HG02852 (cell line): ENCODE data around the gene EXD2.
"Not testable (repeated sequence)": the region's sequence is repeated elsewhere in the genome, so short reads cannot be mapped to it uniquely, and the experiment has no call there.

Experiments used
- ATAC-seq: cut with Tn5 transposase; IDR thresholded peaks from one replicate; pipeline ENCODE4 v1.9.1; 2021; ENCODE audit warnings: mild to moderate bottlenecking, moderate library complexity; ENCODE audit not compliant: unreplicated experiment

Gene EXD2

DNA sequence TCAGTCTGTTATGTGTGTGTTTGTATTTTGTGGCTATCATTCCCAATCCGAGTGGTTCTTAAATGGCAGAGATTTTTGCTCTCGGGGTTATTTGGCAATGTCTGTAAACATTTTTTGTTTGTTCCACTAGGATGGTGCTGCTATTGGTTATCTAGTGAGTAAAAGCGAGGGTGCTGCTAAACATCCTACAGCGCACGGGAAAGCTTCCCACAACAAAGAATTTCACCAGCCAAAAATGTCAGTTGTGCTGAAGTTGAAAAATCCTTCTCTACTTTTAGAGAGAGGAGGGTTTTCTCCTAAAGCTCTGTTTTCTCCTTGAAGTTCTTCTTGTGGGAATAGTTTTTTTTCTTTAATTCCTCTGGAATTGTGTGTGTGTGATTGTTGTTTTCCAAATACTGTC is 2.4 kb downstream of the EXD2 start:
- ATAC-seq: no peak

DNA sequence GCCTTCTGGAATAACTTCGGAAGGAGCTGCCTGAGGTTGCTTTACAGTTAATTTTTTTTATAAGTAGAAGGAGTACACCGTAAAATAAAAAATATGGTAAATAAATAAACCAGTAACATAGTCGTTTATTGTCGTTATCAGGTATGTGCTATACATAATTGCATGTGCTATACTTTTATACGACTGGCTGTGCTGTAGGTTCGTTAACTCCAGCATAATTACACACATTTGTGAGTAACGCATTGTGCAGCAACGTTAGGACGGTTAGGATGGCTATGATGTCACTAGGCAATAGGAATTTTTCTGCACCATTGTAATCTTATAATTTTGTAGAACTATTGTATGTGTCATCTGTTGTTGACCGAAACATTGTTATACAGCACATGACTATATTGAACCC is 8.5 kb downstream of the EXD2 start:
- no peak for ATAC-seq

DNA sequence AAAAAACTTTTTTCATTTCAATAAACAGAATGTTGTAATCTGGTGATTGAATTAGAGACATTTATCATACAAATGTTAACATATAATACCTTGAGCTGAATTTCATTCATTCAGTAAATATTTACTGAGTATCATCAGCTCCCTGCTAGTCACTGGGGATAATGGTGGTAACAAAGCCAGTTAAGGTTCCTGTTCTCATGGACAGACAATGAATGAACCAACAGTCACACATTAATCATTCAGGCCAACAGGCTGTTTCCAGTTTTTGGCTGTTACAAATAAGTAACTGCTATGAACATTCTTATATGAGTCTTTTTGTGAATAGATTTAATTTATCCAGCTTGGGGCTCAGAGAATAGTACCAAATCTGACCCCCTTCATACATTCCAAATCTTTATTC is 13.5 kb downstream of the EXD2 start:
- ATAC-seq: no peak

DNA sequence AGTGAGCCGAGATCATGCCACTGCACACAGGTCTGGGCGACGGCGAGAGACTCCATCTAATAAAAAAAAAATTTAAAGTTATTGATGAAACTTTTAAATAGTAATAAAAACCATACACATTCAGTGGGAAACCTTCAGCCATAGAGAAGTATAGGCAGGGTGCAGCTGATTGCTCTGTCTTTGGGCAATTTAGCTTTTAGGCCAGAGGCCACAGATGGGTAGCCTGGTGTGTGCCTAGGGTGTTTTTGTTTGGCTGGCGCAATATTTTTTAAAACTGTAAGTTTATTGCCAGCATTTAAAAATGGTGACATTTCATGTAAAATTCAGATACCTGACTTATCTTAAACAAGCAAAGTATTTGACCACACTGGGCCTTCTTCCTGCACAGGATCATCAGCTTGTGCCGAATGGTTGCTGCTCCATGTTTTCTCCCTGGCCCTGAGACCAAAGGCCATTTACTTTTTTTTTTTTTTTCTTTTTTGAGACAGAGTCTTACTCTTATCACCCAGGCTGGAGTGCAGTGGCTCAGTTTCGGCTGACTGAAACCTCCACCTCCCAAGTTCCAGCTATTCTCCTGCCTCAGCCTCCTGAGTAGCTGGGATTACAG is 16.2 kb downstream of the EXD2 start:
- ATAC-seq: no peak

DNA sequence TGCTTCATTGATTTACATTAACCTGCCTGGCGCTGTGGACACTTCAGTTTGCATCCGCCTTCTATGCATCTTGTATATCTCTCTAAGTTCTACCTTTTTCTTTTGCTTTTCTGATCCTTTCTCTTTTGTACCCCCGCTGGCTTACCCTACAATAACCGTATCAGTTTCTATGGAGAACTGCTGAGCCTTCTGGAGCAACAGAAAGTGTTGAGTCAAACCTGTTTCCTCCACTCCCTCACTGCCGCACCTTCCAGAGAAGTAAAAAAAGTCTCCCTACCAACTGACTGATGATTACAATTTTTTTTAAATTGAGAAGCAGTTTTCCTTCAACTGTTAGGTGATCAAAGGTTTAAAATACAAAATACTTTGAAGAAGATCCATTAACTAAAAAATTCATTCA is 17.4 kb downstream of the EXD2 start:
- no peak for ATAC-seq

DNA sequence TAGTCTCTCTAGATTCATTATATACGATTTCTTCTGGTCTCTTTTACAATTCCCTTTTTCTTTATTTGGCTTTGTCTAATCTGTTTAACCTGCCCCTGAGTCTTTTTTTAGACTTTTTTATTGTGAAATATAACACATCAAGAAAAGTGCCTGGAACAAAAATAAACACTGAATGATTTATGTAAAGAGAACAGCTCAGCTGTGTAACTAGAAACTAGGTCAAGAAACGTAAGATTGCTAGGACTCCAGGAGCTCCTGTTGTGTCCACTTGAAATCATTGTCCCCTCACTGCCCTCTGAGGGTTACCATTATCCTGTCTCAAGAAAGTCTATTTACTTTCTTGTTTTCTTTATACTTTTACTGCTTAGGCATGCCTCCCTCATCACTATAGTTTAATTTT is 23.1 kb downstream of the EXD2 start:
- ATAC-seq: no peak

- not testable (repeated sequence) for ATAC-seq
Observed at GRCh38 chr14:69217663-69218062, 26.4 kb downstream of the EXD2 start.

- ATAC-seq: no peak
Observed at GRCh38 chr14:69224946-69225345, 33.6 kb downstream of the EXD2 start.

- ATAC-seq: no peak
Observed at GRCh38 chr14:69226178-69226577, 34.9 kb downstream of the EXD2 start.

DNA sequence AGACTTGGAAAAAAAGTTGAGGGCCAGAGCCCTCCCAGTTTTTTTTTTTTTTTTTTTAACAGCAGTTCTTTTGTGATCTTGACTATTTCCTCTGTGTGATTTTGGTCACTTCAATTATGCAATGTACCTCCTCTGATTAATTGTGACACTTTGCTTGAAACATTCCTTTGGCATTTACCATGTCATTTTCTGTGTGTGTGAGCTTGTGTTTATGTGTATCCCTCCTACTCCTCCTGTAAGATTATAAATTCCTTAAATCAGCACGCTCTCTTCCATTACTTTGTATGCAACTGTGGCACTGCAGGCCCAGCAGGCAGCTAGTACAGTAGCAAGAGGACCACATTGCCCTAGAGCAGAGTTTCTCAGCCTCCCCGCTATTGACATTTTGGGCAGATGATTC is 35.4 kb downstream of the EXD2 start:
- ATAC-seq: no peak

DNA sequence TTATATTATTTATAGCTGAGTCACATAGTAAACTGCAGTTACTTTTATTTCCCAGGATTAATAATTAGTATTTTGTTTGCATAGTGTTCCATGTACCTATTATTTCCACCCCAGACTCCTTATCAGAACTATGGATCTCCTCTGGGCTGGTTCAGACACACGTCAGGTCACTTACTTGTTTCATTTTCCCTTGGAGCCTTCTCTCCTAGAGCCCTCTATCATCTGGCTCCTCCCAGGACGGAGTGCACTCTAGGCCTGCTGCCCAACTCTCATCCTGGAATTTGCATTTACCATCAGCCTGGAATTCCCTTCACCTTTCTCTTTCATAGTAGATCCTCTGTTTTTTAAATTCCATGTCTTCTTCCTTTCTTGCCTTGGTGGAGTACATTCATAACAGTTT is 40.2 kb downstream of the EXD2 start:
- no peak for ATAC-seq

DNA sequence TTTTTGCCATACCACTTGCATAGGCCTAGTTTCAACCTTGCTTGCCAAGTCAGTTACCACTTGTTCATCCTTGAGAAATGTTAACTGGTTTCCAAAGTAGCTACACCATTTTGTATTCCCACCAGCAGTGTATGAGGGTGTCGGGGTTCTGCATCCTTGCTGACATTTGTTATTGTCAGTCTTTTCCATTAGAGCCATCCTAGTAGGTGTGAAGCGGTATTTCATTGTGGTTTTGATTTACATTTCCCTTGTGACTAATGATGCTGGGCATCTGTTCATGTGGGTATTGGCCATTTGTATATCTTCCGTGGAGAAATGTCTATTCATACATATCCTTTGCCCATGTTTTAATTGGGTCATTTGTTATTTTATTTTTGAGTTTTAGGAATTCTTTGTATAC is 41.1 kb downstream of the EXD2 start:
- no peak for ATAC-seq

DNA sequence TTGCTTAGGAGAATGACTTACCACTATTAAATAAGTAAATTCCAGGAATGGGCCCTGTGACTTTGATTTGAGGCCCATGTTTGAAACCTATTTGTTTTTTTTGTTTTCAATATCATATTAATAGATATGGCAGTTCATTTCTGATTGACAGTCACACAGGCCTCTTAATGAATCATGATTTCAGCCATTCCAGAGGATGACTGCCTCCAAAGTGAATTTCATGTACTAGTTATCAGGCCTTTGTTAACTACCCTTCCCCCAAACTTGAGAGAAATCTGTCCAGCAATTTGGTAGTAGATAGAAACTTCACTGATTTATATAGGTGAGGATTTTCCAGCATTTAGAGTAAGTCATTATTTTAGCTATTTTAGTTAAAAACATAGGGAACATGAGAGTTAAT is 42.8 kb downstream of the EXD2 start:
- ATAC-seq: no peak

- no peak for ATAC-seq
Observed at GRCh38 chr14:69235708-69236107, 44.4 kb downstream of the EXD2 start.

DNA sequence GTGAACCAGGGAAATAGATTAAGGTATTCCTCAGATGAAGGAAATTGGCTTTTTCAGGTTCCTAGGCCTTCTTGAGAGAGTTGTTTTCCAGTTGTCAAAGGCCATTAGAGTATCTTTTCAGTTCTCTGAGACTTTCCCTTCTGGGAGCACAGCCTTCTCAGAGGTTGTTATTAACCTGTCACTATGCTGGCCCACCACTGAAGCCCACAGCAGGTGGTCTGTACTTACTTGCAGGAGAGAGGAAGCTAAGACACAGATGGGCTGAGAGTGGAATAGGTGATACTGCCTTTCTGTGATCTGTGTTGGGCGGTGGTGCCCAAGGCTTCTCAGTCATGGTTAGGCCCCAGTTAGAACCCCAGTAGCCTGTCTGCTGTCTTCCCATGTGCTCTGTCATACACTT is 45.8 kb downstream of the EXD2 start:
- no peak for ATAC-seq

DNA sequence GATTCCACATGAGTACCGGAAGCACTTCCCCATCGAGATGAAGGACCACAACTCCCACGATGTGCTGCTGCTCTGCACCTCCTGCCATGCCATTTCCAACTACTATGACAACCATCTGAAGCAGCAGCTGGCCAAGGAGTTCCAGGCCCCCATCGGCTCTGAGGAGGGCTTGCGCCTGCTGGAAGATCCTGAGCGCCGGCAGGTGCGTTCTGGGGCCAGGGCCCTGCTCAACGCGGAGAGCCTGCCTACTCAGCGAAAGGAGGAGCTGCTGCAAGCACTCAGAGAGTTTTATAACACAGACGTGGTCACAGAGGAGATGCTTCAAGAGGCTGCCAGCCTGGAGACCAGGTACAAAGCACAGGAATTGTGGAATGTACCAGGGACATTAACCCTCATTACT is 46.3 kb downstream of the EXD2 start:
- no peak for ATAC-seq

GRCh38 chr14:69238883-69239282 is 47.6 kb downstream of the EXD2 start:
- no peak for ATAC-seq

GRCh38 chr14:69240527-69241173 is 49.4 kb downstream of the EXD2 start:
- ATAC-seq: no peak

GRCh38 chr14:69241577-69241976 is 50.3 kb downstream of the EXD2 start:
- no peak for ATAC-seq

DNA sequence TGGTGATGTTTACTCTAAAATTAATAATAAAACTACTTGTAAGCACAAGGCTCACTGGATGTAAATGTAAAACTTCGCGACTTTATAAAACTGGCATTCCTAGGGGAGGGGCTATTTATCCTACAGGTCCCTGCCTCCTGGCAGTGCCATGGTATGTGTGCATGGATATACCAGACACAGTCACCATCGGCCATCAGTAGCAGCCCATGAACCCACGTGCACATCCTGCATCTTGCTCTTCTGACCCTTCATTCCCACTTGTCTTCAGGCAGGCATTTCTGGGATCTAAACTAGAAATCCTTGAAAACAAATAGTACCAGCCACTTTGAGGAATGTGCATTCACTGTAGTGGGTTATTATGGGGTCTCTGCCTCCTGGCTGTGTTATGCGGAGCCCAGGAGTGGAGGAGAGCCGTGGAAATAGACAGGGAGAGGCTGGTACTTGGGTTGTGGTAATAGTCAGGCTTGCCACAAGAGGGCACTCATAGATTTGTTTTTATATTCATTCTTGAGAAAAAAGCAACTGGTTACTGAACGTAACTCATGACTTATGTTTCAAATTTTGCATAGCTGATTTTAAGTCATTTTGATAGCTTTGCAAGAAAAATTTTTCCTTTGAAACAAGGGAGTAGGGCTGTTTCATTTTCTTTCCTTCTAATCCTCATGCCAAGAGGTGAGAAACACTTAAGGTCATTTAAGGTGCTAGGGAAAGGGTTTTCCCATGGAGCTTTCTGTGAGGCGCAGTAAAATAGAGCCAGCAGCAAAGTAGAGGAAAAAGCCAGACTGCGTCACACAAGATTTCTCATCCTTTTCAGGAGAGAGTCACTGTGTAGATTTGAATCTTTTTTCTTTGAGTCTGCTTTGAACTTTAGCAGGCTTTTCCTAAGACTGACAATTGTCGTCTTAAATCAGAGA is 51.3 kb downstream of the EXD2 start:
- ATAC-seq: no peak

GRCh38 chr14:69244946-69245345 is 53.6 kb downstream of the EXD2 start:
- ATAC-seq: no peak

GRCh38 chr14:69246331-69246730 is 55.0 kb downstream of the EXD2 start:
- ATAC-seq: no peak
